RKO (cell line): ENCODE results near the gene ERG.

Experiments used
- DNase-seq: peaks from one replicate; pipeline ENCODE4 v3.0.0-alpha.2; 2016; ENCODE audit warnings: low spot score

Gene ERG

DNA sequence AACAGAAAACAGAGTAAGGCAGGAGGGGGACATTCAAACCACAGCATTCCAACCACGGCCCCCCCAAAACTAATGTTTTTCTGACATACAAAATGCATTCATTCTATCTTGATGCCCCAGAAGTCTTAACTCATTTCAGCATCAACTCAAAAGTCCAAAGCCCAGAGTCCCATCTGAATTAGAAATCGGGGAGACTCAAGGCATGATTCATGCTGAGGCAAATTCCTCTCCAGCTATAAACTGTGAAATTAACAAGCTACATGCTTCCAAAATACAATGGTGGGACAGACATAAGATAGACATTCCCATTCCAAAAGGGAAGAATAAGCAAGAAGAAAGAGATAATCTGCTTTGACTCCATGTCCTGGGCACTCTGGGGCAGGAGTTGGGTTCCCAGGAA lies 167.6 kb downstream of the ERG start:
- DNase-seq = no peak
